PFSK-1 (cell line): ENCODE data around the gene C1QTNF1.

Experiments used
- FOXP2 ChIP-seq: optimal IDR thresholded peaks from 2 replicates; pipeline ENCODE3; 2011; ENCODE audit warnings: borderline replicate concordance, control low read depth, inconsistent platforms; ENCODE audit not compliant: insufficient read depth; ENCODE audit errors: extremely low read length, extremely low read depth
- POLR2AphosphoS5 ChIP-seq: IDR thresholded peaks from 2 replicates; pipeline ENCODE4 v1.6.1; 2012; ENCODE audit warnings: low read depth, mild to moderate bottlenecking, control low read depth, low read length, moderate library complexity
- REST ChIP-seq, 2 experiments: IDR thresholded peaks; 2 replicates each; pipeline versions ENCODE4 v1.6.1 to v1.8.0; 2011 to 2012; ENCODE audit warnings: low read depth in 2 of 2, low read length in 2 of 2, control low read depth in 1 of 2, inconsistent platforms in 1 of 2, mild to moderate bottlenecking in 1 of 2, moderate library complexity in 1 of 2; ENCODE audit not compliant: insufficient read depth in 1 of 2
- SIN3A ChIP-seq: IDR thresholded peaks from 2 replicates; pipeline ENCODE4 v1.6.1; 2012; ENCODE audit warnings: mild to moderate bottlenecking, low read length, moderate library complexity, borderline replicate concordance; ENCODE audit not compliant: insufficient read depth
- TAF1 ChIP-seq: IDR thresholded peaks from 2 replicates; pipeline ENCODE4 v1.6.1; 2012; ENCODE audit warnings: low read length, control low read depth, borderline replicate concordance; ENCODE audit not compliant: insufficient read depth

C1QTNF1 gene

DNA sequence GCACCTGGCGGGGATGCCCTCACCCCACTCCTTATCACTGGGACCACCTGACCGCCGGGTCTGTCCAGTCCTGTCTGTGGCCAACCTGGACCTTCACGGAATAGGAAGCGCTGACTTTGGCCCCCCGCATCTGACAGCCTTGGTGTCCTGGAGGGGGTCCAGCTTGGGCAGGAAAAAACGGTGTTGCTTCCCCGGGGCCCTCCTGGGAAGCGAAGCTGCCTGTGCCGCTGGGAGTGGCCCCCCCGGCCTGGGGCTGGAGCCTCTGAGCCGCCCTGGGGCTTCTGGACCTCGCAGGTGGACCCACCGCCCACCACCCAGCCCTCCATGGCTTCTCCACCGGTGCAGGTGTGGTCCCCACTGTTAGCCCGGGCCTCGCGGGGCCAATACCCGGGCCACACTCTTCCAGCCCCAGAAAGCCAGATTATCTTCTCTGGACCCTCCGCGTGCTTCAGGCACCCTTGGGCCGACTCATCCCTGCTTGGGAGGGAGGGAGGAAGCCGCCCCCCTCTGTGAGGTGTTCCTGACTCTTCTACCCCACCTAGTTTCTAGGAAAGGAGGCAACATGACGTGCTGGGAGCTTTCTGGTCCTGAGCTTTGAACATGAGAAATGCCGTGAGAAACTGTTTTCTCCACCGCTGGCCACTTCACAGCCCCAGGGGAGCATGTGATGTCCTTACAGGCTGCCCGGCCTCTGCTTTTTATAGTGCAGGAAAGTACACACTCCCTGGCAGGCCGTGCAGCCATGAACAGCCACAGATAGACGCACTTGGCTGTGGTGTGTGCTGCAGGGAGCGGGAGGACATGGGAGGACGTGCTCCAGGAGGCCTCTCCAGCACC is 1.1 kb downstream of the C1QTNF1 start:
- TF ChIP-seq SIN3A (no peak), REST (IDR thresholded peaks at IDR 0.05; ENCODE audit: insufficient read depth in 1 of 2, low read depth in 2 of 2, low read length in 2 of 2) (no peak), FOXP2 (no peak)

- TF ChIP-seq TAF1 (no peak), POLR2AphosphoS5 (no peak), FOXP2 (no peak), REST (IDR thresholded peaks at IDR 0.05; ENCODE audit: insufficient read depth in 1 of 2, low read depth in 2 of 2, low read length in 2 of 2) (no peak), SIN3A (no peak)
Observed at GRCh38 chr17:79026376-79027273, 2.7 kb downstream of the C1QTNF1 start.

- no peak for TF ChIP-seq FOXP2
- TF ChIP-seq TAF1: no peak
- no peak for TF ChIP-seq POLR2AphosphoS5
- TF ChIP-seq SIN3A: no peak
- TF ChIP-seq REST (IDR thresholded peaks at IDR 0.05; ENCODE audit: insufficient read depth in 1 of 2, low read depth in 2 of 2, low read length in 2 of 2): no peak
Observed at GRCh38 chr17:79027274-79027924, 3.4 kb downstream of the C1QTNF1 start.

DNA sequence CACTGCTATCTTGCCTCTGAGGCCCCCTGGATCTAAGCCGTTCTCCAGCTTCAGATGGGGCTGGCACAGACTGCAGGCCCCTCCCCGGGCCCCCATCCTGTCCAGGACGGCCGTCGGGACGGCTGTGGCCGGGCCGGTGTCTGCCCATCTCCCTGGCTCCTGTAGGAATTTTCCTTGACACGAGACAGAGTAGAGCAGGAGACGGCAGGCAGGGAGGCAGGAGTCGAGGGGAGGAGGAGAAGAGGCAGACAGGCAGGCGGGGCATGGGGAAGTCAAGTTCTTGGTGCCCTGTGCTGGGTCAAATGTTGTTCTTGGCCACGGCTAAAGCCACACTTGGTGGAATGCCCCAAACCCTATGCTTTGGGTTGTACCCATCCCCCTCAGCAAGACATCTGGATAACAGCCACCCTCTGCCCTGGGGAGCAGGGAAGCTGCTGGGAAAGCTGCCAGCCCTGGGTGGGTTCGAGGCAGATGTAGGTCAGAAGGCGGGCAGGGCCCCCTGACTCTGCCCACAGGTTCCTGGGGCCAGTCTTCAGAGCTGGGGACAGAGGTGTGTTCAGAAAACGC is 4.0 kb downstream of the C1QTNF1 start:
- TF ChIP-seq SIN3A (no peak), REST (IDR thresholded peaks at IDR 0.05; ENCODE audit: insufficient read depth in 1 of 2, low read depth in 2 of 2, low read length in 2 of 2) (no peak), TAF1 (no peak), FOXP2 (no peak), POLR2AphosphoS5 (no peak)
